ENCODE data around the gene TRIM66. TPM values are rescaled to one million over a fixed set of nuclear protein-coding genes. Genes with fewer than 3 reads are reported as not detected.

Gene TRIM66
- total RNA-seq, 1 donor from 2014 or later = 59.5 TPM

- Mint-ChIP-seq H3K4me3 (ENCODE audit: unreplicated experiment) (no peak overlapping the region), H3K27me3 (ENCODE audit: unreplicated experiment) (peaks cover 5% of the 10 kb centered on the region), H3K4me1 (ENCODE audit: low read depth, unreplicated experiment) (peaks cover 3% of the 10 kb centered on the region), H3K27ac (ENCODE audit: unreplicated experiment) (no peak overlapping the region), H3K36me3 (ENCODE audit: unreplicated experiment) (no peaks in the 10 kb centered on the region), H3K9me3 (ENCODE audit: unreplicated experiment) (peaks cover 11% of the 10 kb centered on the region)
- no peak for TF ChIP-seq CTCF (IDR thresholded peaks at IDR 0.05; ENCODE audit: partially characterized antibody, unreplicated experiment)
- no peak for DNase-seq
Measured at GRCh38 chr11:8679006-8679405, 3.5 kb downstream of the TRIM66 start.

GRCh38 chr11:8676458-8676857 is 6.0 kb downstream of the TRIM66 start:
- Mint-ChIP-seq H3K9me3 (ENCODE audit: unreplicated experiment) (peaks cover 2% of the 10 kb centered on the region), H3K27ac (ENCODE audit: unreplicated experiment) (no peak overlapping the region), H3K4me3 (ENCODE audit: unreplicated experiment) (no peak overlapping the region), H3K4me1 (ENCODE audit: low read depth, unreplicated experiment) (peaks cover 9% of the 10 kb centered on the region), H3K27me3 (ENCODE audit: unreplicated experiment) (peaks cover under 1% of the 10 kb centered on the region), H3K36me3 (ENCODE audit: unreplicated experiment) (no peaks in the 10 kb centered on the region)
- no peak for TF ChIP-seq CTCF (IDR thresholded peaks at IDR 0.05; ENCODE audit: partially characterized antibody, unreplicated experiment)
- no peak for DNase-seq

- TF ChIP-seq CTCF (IDR thresholded peaks at IDR 0.05; ENCODE audit: partially characterized antibody, unreplicated experiment) = no peak
- H3K4me1 Mint-ChIP-seq (ENCODE audit: low read depth, unreplicated experiment) = peaks cover 16% of the 10 kb centered on the region
- no peaks in the 10 kb centered on the region for H3K36me3 Mint-ChIP-seq (ENCODE audit: unreplicated experiment)
- no peak overlapping the region for H3K27ac Mint-ChIP-seq (ENCODE audit: unreplicated experiment)
- H3K9me3 Mint-ChIP-seq (ENCODE audit: unreplicated experiment) = no peaks in the 10 kb centered on the region
- DNase-seq = no peak
- H3K4me3 Mint-ChIP-seq (ENCODE audit: unreplicated experiment) = no peak overlapping the region
- H3K27me3 Mint-ChIP-seq (ENCODE audit: unreplicated experiment) = no peaks in the 10 kb centered on the region
Measured at GRCh38 chr11:8674859-8675258, 7.6 kb downstream of the TRIM66 start.

GRCh38 chr11:8672346-8672745 is 10.1 kb downstream of the TRIM66 start:
- no peak overlapping the region for H3K4me3 Mint-ChIP-seq (ENCODE audit: unreplicated experiment)
- no peaks in the 10 kb centered on the region for H3K27me3 Mint-ChIP-seq (ENCODE audit: unreplicated experiment)
- no peak overlapping the region for H3K27ac Mint-ChIP-seq (ENCODE audit: unreplicated experiment)
- H3K4me1 Mint-ChIP-seq (ENCODE audit: low read depth, unreplicated experiment) = peaks cover 16% of the 10 kb centered on the region
- TF ChIP-seq CTCF (IDR thresholded peaks at IDR 0.05; ENCODE audit: partially characterized antibody, unreplicated experiment) = no peak
- no peaks in the 10 kb centered on the region for H3K36me3 Mint-ChIP-seq (ENCODE audit: unreplicated experiment)
- DNase-seq = no peak
- H3K9me3 Mint-ChIP-seq (ENCODE audit: unreplicated experiment) = no peaks in the 10 kb centered on the region

GRCh38 chr11:8671651-8672062 is 10.8 kb downstream of the TRIM66 start:
- H3K4me3 Mint-ChIP-seq (ENCODE audit: unreplicated experiment) = peak overlapping the region; percentile 13
- no peak for DNase-seq

More at GRCh38 chr11:8671651-8672062, 10.8 kb downstream of the TRIM66 start:
- peak overlapping the region; percentile 28 for H3K27ac Mint-ChIP-seq (ENCODE audit: unreplicated experiment)
- no peaks in the 10 kb centered on the region for H3K9me3 Mint-ChIP-seq (ENCODE audit: unreplicated experiment)
- H3K27me3 Mint-ChIP-seq (ENCODE audit: unreplicated experiment) = no peaks in the 10 kb centered on the region
- no peak for TF ChIP-seq CTCF (IDR thresholded peaks at IDR 0.05; ENCODE audit: partially characterized antibody, unreplicated experiment)
- H3K4me1 Mint-ChIP-seq (ENCODE audit: low read depth, unreplicated experiment) = peaks cover 16% of the 10 kb centered on the region
- no peaks in the 10 kb centered on the region for H3K36me3 Mint-ChIP-seq (ENCODE audit: unreplicated experiment)
